NCI-H82 treated with DMSO at 0.1 percent for 48 hours (cell line): ENCODE results near the gene MBP.

Experiments
- DNase-seq: peaks from one replicate; lab custom pipeline; 2025; ENCODE audit not compliant: unreplicated experiment; lab: John Stamatoyannopoulos, UW

MBP gene

DNA sequence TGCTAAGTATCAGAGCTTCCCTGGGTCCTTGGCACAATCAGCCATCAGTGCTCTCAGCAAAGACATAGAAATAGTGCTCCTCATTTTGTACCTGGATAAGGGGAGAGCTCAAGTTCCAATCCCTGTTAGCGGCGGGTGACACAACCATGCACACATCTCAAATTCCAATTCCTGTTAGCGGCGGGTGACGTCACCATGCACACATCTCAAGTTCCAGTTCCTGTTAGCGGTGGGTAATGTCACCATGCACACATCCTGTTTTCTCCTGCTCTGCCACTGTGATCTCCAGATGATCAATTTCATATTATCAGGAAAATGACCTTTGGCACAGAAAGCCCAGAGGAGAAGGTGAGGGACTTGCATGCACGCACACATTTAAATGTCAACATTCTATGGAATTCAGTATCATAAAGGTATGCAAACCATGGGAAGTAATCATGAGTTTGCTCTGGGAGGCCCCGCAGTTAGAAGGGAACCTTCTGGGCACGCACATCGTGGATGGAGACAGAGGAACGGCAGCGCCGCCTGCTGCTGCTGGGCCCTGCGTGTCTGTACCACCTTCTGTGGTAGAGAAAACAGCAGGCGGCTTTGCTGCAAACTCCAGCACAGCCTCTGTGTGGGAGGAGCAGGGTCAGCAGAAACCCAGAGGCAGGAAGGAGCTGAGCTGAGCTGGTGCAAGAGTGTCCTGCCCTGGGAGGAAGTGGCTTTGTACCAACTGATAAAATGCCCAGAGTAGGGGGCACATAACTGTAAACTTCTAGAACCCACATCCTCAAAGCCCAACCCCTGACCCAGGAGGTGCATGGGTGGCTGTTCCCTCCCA is 77.8 kb downstream of the MBP start:
- no peak for DNase-seq

DNA sequence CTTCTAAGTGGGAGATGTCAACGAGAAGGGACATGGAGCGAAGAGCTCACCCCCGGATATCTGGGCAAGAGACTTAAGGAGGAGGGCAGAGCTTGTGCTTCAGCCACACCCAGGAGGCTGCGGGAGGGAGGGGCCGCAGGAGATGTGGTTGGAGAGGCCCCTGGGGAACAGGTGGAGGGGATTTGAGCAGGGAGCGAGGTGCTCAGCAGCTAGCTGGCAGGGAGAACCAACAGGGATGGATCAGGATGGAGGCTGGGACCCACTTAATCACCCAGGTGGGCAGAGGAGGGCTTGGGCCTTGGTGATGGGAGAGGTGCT is 78.3 kb downstream of the MBP start:
- DNase-seq = no peak

DNA sequence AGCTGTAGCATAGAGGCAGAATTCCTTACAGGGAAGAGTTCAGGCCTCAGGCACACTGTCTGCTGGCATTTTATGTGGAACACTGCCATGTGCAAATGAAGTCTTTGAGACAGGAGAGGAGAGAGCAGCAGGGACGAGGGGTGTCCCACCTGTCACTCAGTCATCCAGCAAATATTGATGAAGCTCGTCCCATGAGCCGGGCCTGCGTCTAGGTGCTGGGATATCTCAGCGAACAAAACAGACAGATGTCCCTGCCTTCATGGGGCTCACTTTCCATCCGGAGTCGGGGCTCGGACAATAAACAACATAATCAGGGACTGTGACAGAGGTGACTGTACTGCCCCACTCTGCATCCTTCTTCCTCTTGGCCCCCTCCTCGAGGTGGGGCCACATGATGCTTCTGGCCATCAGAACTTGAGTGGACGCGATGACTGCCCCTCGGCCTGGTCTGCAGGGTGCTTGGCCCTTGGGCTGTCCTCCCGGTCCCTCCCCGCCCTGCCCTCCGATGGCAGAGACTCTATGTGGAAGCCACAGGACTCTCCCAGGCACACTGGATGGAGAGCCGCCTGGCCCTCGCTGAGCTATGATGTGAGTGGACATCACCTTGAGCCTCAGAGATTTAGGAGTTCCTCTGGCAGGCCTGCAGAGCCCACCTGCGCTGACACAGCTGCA is 78.8 kb downstream of the MBP start:
- no peak for DNase-seq

DNA sequence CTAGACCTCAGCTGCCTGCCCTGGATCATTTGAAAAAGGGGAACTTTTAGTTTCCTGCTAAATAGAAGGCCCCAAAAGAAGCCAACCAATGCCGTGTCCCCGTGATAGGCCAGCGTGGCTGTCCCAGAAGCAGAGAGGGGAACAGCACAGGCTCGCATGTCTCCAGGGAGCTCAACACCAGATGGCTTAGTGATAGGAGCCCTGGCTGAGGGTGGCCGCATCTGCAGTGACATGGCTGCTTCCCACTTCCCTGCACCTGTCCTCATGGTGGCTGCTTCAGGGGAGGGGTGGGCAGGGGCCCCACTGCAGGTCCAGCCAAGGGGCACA is 79.6 kb downstream of the MBP start:
- no peak for DNase-seq

DNA sequence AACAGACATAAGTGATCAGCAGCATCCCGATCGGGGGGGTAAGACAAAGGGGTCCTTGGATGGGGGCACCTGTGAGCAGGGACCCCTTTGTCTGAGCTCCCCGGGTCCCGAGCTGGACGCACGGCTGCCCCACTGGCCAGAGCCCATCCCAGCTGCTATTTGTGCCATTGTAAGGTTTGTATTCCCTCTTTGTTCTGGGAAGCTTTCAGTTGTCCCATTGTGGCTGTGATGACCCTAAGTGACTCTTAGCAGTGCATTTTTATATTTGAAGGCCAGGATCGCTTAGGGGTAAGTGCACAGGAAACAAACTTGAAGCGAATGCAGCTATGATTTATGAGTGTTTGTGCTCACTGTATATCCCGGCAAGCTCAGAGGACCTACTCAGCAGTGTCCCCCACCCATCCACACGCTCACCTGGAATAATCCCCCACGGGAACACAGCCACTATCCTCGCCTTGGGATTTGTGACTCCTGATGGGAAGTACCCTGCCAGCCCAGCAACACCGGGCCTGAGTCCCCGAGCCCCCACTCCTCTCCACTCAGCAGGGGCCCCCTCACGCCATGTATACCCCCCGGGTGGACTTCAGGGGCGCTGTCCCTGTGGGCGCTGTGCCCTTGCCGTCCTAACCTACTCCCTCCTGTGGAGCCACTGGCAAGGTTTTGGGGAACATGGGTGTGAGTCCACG is 80.1 kb downstream of the MBP start:
- no peak for DNase-seq

DNA sequence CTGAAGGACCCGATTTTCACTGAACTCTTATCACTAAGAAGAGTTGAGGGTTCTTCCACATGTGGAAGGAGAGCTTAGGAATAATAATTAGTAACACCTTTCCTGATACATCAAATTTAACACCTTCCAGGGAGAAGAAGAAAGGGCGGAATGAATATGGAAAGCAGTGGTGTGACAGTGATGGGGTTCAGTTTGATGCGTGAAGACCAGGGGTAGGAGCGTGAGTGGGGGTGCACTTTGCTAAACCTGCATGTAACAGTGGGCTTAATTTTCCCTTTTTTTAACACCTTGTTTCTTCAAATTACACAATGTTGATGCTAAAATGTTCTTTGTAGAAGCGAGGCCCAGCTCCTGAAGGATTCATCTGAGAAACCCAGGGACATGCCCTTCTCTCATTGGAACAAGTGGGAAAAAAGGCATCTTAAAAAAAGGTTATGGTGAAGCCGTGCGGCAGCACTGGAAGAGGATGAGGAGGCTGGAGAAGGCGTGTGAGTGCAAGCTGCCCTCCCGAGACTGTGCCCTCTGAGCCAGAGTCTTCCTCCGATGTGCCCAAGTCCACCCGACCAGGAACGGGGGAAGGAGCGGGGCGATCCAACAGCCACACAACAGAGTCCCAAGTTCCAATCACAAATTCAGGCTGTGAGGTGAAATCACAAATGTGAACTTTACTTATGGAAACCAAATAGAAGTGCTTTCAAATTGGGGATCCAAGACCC is 80.8 kb downstream of the MBP start:
- no peak for DNase-seq

DNA sequence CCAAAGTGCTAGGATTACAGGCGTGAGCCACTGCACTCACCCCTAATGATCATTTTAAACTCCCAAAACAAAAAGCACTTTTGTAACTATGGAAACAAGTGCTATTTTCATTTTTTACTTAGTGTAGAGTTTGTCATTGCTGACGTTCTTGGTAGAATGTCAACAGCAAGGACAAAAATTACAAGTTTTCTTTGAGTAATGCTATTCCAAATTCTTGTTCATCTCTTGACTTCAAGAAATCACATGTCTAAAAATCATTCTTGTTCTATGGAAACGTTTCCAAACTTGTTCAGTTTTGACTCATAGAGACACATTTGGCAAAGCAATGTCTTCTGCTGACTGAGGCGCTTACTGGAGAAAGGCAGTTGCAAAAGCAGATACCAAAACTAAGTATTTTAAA is 82.6 kb downstream of the MBP start:
- DNase-seq = no peak

DNA sequence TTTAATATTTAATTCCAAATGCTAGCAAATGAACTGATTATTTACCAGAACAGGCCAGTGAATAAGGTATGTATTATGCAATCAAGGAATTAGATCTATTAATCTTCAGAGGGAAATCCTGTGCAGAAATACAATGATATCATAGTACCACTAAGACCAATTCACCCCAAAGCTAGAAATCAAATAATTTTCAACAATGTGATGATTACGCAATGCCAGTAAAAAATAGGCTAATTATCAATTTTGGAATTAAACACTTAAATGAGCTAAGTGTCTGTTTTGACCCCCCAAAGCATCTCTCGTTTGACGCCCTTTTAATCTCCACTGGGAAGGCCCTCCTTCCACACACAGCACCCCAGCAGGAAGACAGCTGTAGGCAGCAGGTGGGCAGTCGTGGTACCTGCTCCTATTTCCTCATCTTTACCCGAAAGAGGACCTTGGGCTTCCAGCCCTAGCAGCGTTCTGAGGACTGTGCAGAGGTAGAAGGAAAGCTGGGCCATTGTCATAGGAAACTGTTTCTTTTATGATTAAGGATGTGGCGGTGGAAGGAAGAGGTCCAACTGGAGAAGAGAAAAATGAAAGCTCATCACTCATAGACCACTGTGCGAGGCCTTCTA is 84.7 kb downstream of the MBP start:
- DNase-seq = no peak

DNA sequence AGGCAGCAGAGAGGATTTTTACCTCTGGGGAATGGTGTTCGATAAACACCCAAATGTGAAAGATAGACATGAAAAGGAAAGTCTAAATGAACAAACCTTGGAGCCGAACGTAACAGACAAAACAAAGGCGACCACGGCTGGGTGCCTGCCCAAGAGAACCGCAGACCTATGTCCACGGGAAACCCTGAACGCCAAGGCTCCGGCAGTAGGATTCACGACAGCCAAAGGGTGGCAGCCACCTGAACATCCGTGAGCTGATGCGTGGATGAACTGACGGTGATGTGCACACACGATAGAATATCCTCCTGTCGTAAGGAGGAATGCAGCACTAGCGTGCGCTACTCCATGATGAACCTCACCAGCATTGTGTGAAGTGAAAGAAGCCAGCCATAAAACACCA is 85.6 kb downstream of the MBP start:
- DNase-seq = no peak

DNA sequence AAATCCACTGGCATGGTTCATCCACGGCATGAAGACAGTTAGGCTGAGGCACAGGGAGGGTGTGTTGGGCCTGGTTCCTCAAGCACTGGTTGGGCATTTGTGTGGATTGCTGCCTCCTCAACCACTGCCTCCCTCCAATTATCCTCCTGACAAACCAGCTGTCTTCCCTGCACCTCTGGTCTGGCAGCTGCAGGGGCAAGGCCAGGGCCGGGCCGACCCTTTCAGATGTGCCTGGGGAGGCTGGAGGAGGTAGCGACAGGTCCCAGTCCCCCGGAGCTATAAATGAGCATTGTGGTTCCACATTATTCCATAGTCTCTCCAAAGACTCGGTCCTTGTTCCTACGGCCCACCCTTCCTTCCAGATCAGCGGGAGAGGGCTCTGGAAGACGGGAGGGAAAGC is 86.2 kb downstream of the MBP start:
- DNase-seq = no peak

DNA sequence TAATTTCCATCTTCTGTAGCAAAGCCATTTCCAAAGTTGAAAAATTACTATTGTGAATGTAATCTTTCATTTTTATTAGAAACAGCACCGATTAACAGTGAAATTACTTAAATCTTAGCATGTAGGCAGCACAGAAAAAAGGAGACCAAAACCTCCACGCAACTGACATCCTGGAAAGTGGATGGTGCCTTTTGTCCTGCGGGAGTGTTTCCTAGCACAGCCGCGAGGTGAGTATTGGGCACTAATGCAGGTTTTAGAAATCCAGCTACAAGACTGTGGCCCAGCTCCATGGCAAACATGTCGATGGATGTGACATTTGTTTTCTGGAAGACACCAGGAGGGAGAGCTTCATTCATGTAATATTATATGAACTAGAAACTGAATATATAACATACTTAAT is 86.9 kb downstream of the MBP start:
- no peak for DNase-seq

DNA sequence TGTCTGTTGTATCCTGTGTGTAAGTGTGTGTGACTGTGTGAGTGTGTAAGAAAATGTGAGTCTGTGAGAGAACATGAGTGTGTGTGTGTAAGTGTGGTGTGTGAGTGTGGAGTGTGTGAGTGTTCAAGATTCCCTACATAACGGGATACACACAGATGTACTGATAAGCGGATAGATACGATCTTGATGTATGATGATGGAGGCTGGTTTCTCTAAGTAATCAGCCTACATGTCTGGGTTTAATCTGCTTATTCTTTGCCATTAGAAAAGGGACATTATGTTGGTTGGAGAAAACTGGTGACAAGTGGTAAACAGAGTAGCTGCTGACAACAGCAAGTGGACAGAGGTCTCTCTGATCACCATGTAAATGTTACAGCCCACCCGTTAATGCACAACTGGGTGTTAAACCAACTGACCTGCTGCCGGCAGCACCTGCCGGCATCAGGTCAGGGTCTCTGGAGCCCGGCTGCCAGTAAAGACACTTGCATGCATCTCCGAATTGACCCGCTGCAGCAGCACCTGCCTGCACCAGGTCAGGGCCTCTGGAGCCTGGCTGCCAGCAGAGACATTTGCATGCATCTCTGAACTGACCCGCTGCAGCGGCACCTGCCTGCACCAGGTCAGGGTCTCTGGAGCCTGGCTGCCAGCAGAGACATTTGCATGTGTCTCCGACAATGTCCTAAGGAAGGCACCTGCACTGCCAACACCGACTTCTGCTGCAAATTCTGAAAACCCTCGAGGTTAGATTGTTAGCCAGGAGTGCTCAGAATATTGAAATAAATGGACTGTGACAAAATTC is 87.5 kb downstream of the MBP start:
- DNase-seq = no peak

DNA sequence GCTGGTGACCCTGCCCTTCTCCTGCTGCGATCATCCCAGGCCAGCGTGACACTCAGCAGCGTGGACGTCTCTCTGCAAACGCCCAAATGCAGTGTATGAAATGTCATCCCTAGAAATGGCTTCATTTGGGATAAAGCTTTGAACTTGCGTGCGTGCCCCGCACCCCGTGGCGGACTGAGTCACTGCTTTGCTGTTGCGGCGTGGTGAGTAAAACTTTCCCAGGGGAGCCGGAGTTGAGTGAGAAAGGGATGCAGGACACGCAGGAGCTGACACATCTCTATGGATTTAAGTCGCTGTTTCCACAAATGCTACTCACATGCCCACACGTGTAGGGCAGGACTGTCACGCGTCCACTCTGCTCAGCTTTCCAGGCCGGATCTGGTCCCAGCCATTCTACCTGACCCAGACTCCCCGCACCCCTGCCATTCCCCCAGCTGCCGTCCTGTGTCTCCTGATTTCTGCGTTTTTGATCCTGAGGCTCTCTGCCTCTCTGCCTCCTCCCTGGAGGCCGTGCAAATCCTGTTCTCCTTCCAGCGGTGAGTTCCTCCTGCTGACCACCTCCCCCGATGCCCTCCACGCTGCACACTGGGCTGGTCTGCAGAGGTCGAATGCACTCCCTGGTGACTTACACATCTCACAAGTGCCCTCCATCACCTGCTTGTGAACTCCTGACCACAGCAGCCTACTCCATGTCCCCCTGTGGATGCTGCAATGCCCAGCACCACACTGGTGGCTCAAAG is 88.9 kb downstream of the MBP start:
- DNase-seq = no peak

DNA sequence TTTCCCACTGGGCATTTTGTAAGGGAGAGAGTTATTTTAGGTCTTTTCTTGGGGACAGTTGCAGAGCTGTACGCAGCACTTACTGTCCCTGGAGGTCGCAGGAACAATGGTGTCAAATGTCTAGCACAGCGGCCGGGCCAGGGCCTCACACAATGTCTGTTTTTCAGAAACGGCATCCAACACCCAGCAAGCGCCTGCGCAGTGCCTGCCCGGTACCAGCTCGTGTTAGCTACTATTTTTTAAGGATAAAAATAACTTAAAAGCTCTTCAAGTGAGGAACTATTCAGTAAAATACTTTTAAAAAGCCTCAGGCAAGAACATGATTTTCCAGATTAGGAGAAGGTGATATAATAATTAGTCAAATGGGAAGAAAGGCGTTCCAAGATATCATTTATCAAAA is 90.0 kb downstream of the MBP start:
- no peak for DNase-seq

DNA sequence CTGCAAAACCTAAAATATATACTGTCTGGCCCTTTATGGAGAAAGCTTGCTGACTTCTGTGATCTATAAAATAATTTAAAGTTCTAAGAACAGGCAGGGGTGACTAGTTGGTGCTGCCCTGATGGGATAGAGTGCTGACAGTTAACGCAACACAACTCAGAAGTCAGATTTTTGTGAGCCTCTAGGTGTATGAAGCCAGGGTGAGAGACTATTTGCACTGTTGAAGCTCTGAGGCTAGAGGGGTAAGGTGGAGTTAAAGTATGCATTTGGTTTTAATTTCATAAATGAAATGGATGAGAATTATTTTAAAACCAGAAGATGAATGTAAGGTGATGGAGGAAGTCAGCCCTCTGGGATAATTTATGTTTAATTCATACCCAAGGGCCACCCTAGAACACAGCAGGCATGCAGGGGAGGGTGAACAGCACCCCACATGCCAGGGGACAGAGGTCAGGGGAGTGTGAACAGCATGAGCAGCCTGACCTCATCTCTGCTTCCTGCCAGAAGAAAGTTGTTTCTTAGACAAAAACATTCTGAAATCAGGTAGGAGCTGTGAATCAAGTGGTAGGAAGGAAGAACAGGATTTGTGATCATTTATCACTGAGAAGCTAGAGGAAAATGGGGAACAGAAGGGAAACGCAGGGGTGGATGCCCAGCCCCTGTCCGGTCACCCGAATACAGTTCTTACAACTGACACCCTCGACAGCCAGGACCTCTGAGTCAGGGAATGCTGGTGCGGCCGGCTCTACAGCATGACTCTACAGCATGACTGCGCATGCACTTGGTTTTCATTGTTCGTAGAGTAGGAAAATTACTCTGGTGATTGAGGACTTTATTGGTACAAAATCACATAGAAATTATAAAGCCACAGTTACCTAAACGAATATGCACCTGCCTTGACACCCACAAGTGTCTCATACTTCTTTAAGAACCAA is 93.1 kb downstream of the MBP start:
- DNase-seq = no peak

DNA sequence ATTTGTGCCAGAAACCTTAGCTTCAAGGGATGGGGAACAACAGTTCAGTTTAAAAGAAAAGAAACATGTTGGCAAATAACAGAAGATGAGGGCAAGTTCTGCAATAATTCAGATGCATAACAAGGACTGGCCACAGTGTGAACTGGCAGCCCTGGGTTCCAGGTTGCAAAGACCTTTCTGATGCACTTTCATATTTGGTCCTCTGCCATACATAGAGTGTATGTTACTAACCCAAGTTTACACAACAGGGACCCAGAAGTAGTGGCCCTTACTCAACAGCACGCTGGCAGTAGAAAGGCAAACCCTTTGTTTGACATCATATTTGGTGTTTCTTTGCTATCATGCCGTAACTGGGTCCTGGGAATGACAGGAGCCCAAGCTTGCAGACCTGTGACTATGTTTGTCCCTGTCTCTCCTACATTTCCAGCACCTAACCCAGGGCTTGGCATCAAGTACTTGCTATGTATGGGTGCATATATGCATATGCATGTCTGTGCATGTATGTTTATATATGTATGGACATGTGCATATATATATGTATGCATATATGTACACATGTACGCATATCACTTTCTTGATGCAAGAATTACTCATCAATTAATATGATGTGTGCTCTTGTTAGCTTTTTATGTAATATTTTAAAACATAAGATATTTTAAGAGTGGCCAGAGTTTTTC is 94.3 kb downstream of the MBP start:
- DNase-seq = no peak

DNA sequence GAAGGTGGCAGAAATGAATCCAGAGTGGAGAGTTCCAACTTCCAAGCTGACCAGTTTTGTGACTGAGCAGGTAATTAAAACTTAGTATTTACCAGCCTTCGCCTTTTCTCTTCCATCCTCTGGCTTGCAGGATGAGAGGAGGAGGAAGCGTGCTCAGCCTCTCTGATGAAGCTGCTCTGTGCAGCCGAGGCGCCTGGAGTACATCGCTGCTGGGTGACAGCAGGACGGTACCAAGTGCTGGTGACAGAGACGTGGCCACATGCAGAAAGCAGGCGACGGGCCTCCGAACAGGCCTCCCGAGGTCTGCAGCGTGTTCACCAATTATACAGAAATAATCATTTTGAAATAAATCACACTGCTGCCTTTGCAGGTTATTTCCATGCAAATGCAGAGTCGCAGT is 95.0 kb downstream of the MBP start:
- no peak for DNase-seq
